H9 (cell line): ENCODE data around the gene VAV2. TPM values are rescaled to one million over a fixed set of nuclear protein-coding genes. Genes with fewer than 3 reads are reported as not detected.
A peak's percentile ranks its signal among the peaks of the same experiment; 100 is the strongest.

Source experiments
- DNase-seq: peaks from one replicate; pipeline ENCODE4 v3.0.0-alpha.2; 2017
- H2AFZ ChIP-seq: one replicate; pipeline ENCODE4 v1.6.1; 2013; ENCODE audit warnings: mild to moderate bottlenecking, low read length, control low read depth, moderate library complexity
- H2AK5ac ChIP-seq: 2 replicates; pipeline ENCODE4 v1.6.1; 2013; ENCODE audit warnings: low read length, control low read depth, mixed read lengths; ENCODE audit not compliant: insufficient read length
- H2BK120ac ChIP-seq: one replicate; pipeline ENCODE4 v1.6.1; 2013; ENCODE audit warnings: low read depth, mild to moderate bottlenecking, low read length, control low read depth, inconsistent platforms; ENCODE audit not compliant: poor library complexity, severe bottlenecking
- H2BK12ac ChIP-seq: 2 replicates; pipeline ENCODE4 v1.6.1; 2013; ENCODE audit warnings: low read length, control low read depth, mixed read lengths, low read depth; ENCODE audit not compliant: insufficient read length
- H2BK15ac ChIP-seq: 2 replicates; pipeline ENCODE4 v1.6.1; 2013; ENCODE audit warnings: low read depth, low read length, control low read depth
- H2BK20ac ChIP-seq: one replicate; pipeline ENCODE4 v1.6.1; 2013; ENCODE audit warnings: low read depth, mild to moderate bottlenecking, low read length, control low read depth, inconsistent platforms; ENCODE audit not compliant: poor library complexity, severe bottlenecking
- H2BK5ac ChIP-seq: 2 replicates; pipeline ENCODE4 v1.6.1; 2013; ENCODE audit warnings: low read length, control low read depth, mixed read lengths; ENCODE audit not compliant: insufficient read length
- H3K14ac ChIP-seq: 2 replicates; pipeline ENCODE4 v1.6.1; 2013; ENCODE audit warnings: low read length, control low read depth; ENCODE audit not compliant: insufficient read depth
- H3K18ac ChIP-seq: 2 replicates; pipeline ENCODE4 v1.6.1; 2013; ENCODE audit warnings: low read depth, mild to moderate bottlenecking, mixed read lengths, low read length, control low read depth; ENCODE audit not compliant: insufficient read length
- H3K23ac ChIP-seq: 2 replicates; pipeline ENCODE4 v1.6.1; 2013; ENCODE audit warnings: low read length, control low read depth, mixed read lengths, low read depth; ENCODE audit not compliant: insufficient read length
- H3K23me2 ChIP-seq: 2 replicates; pipeline ENCODE4 v1.6.1; 2013; ENCODE audit warnings: low read depth, mild to moderate bottlenecking, mixed read lengths, low read length, control low read depth; ENCODE audit not compliant: insufficient read length, poor library complexity, severe bottlenecking
- H3K27ac ChIP-seq: 2 replicates; pipeline ENCODE4 v1.5.1; 2013; ENCODE audit warnings: low read length, control low read depth, mixed read lengths, low read depth; ENCODE audit not compliant: insufficient read length
- H3K27me3 ChIP-seq: 2 replicates; pipeline ENCODE4 v1.6.1; 2013; ENCODE audit warnings: low read length, control low read depth, inconsistent platforms; ENCODE audit not compliant: insufficient read depth
- H3K4ac ChIP-seq: 2 replicates; pipeline ENCODE4 v1.6.1; 2013; ENCODE audit warnings: low read depth, mild to moderate bottlenecking, control low read depth, inconsistent platforms, low read length, moderate library complexity
- H3K4me1 ChIP-seq: 2 replicates; pipeline ENCODE4 v1.6.1; 2013; ENCODE audit warnings: low read length, control low read depth, inconsistent platforms; ENCODE audit not compliant: insufficient read depth
- H3K4me2 ChIP-seq: 2 replicates; pipeline ENCODE4 v1.6.1; 2013; ENCODE audit warnings: low read length, control low read depth, mixed read lengths; ENCODE audit not compliant: insufficient read length, insufficient read depth
- H3K56ac ChIP-seq: 2 replicates; pipeline ENCODE4 v1.6.1; 2013; ENCODE audit warnings: low read depth, mild to moderate bottlenecking, mixed read lengths, low read length, control low read depth; ENCODE audit not compliant: insufficient read length
- H3K79me1 ChIP-seq: 2 replicates; pipeline ENCODE4 v1.6.1; 2013; ENCODE audit warnings: low read depth, mild to moderate bottlenecking, moderate library complexity, low read length, control low read depth, inconsistent platforms; ENCODE audit not compliant: insufficient read depth, poor library complexity, severe bottlenecking
- H3K79me2 ChIP-seq: 2 replicates; pipeline ENCODE4 v1.6.1; 2013; ENCODE audit warnings: low read length, control low read depth, inconsistent platforms; ENCODE audit not compliant: insufficient read depth
- H3K9ac ChIP-seq: 2 replicates; pipeline ENCODE4 v1.6.1; 2013; ENCODE audit warnings: low read length, control low read depth, mixed read lengths; ENCODE audit not compliant: insufficient read length; ENCODE audit errors: extremely low read depth
- H3K9me3 ChIP-seq: one replicate; pipeline ENCODE4 v1.6.1; 2013; ENCODE audit warnings: low read depth, low read length, inconsistent platforms; ENCODE audit not compliant: control insufficient read depth
- H3T11ph ChIP-seq: one replicate; pipeline ENCODE4 v1.6.1; 2013; ENCODE audit warnings: mild to moderate bottlenecking, low read length, control low read depth, inconsistent platforms
- H4K20me1 ChIP-seq: one replicate; pipeline ENCODE4 v1.6.1; 2013; ENCODE audit not compliant: control insufficient read depth, insufficient read length, insufficient read depth
- H4K5ac ChIP-seq: 2 replicates; pipeline ENCODE4 v1.6.1; 2013; ENCODE audit warnings: low read depth, mild to moderate bottlenecking, mixed read lengths, low read length, control low read depth; ENCODE audit not compliant: insufficient read length
- H4K8ac ChIP-seq: replicated peaks from 2 replicates; pipeline ENCODE4 v1.6.1; 2013; ENCODE audit warnings: low read length, control low read depth, mixed read lengths, low read depth; ENCODE audit not compliant: insufficient read length
- H4K91ac ChIP-seq: 2 replicates; pipeline ENCODE4 v1.6.1; 2013; ENCODE audit warnings: low read depth, mild to moderate bottlenecking, moderate library complexity, mixed read lengths, low read length, control low read depth; ENCODE audit not compliant: insufficient read length
- H3K27ac Mint-ChIP-seq, 3 experiments: 2 replicates in 2 of 3; 3 replicates in 1 of 3; pipeline ENCODE4 v1.8.0; 2020 to 2021; ENCODE audit warnings: mixed read lengths in 3 of 3, mild to moderate bottlenecking in 1 of 3, moderate library complexity in 1 of 3
- H3K27me3 Mint-ChIP-seq: 2 replicates; pipeline ENCODE4 v1.8.0; 2021; ENCODE audit warnings: low read depth, mild to moderate bottlenecking, moderate library complexity, mixed read lengths
- H3K36me3 Mint-ChIP-seq, 3 experiments: 2 replicates in 2 of 3; 3 replicates in 1 of 3; pipeline ENCODE4 v1.8.0; 2020 to 2021; ENCODE audit warnings: low read depth in 3 of 3, mixed read lengths in 3 of 3; ENCODE audit not compliant: insufficient read depth in 1 of 3
- H3K4me1 Mint-ChIP-seq, 2 experiments: 2 replicates each; pipeline ENCODE4 v1.8.0; 2020; ENCODE audit warnings: mixed read lengths in 2 of 2
- H3K4me3 Mint-ChIP-seq, 2 experiments: 2 replicates in 1 of 2; 3 replicates in 1 of 2; pipeline ENCODE4 v1.8.0; 2020 to 2021; ENCODE audit warnings: mild to moderate bottlenecking in 2 of 2, mixed read lengths in 2 of 2, moderate library complexity in 1 of 2
- H3K9me3 Mint-ChIP-seq, 2 experiments: 2 replicates in 1 of 2; 3 replicates in 1 of 2; pipeline ENCODE4 v1.8.0; 2020; ENCODE audit warnings: mild to moderate bottlenecking in 2 of 2, mixed read lengths in 2 of 2, moderate library complexity in 1 of 2
- CTCF ChIP-seq: fragments of 200-600 bp; sonication (generic); conservative IDR thresholded peaks from 3 replicates; pipeline ENCODE4 v1.8.0; 2021; ENCODE audit warnings: antibody characterized with exemption, mild to moderate bottlenecking
- WGBS: extraction: QIAGEN DNeasy Blood & Tissue Kit; methylation state at CpG from one replicate; pipeline ENCODE4 v1.1.7; 2013; ENCODE audit warnings: missing lambda C conversion rate, low lambda C conversion rate, mixed read lengths; ENCODE audit not compliant: insufficient read length; ENCODE audit errors: extremely low coverage; 5-methylcytosine and 5-hydroxymethylcytosine counted together
- total RNA-seq: library from RNA; stranded (reverse); gene quantifications from 2 replicates; pipeline ENCODE4 v1.2.1, GENCODE V29; 2021

Gene VAV2
- total RNA-seq, 1 experiment from 2014 or later = 58.7 TPM

GRCh38 chr9:134026981-134027380 is 34.9 kb upstream of the VAV2 start:
- Histone ChIP-seq H4K5ac (no peak overlapping the region), H3K23me2 (peaks cover 5% of the 10 kb centered on the region), H2BK12ac (no peak overlapping the region), H2BK120ac (no peak overlapping the region), H4K91ac (no peak overlapping the region), H4K20me1 (no peaks in the 10 kb centered on the region), H3K4me2 (no peak overlapping the region), H3K14ac (no peak overlapping the region), H3K79me1 (no peaks in the 10 kb centered on the region), H3K4ac (no peak overlapping the region), H2AFZ (no peak overlapping the region), H3K18ac (no peak overlapping the region), H3T11ph (no peak overlapping the region), H3K4me1 (no peaks in the 10 kb centered on the region), H3K9me3 (no peaks in the 10 kb centered on the region), H4K8ac (no peak overlapping the region), H2AK5ac (no peak overlapping the region), H3K79me2 (no peaks in the 10 kb centered on the region), H2BK5ac (no peak overlapping the region), H2BK20ac (no peak overlapping the region), H3K27ac (no peak overlapping the region), H3K9ac (no peak overlapping the region), H3K56ac (no peak overlapping the region), H2BK15ac (no peak overlapping the region), H3K27me3 (no peaks in the 10 kb centered on the region), H3K23ac (no peak overlapping the region)
- H3K9me3 Mint-ChIP-seq = no peaks in the 10 kb centered on the region
- H3K4me3 Mint-ChIP-seq = peak overlapping the region; percentile 77 to 82; a peak in 3 of 5 replicates
- H3K27me3 Mint-ChIP-seq = peaks cover 2% of the 10 kb centered on the region
- DNase-seq = no peak
- H3K27ac Mint-ChIP-seq = no peak overlapping the region
- peaks cover 0 to 18% (median 17%) of the 10 kb centered on the region in 3 experiments; a peak in 5 of 7 replicates for H3K36me3 Mint-ChIP-seq
- no CpG with 5 or more reads among the region's 8 CpGs for WGBS
- TF ChIP-seq CTCF = no peak
- peaks cover 11 to 17% of the 10 kb centered on the region in 2 experiments for H3K4me1 Mint-ChIP-seq
